HepG2 (cell line): ENCODE measurements around the gene KNCN. TPM values are rescaled to one million over a fixed set of nuclear protein-coding genes. Genes with fewer than 3 reads are reported as not detected.

Experiments used
- ATAC-seq: fragments of 200-7000 bp; cut with Tn5 transposase; 3 replicates; pipeline ENCODE4 v1.9.1; 2020; ENCODE audit warnings: mild to moderate bottlenecking, moderate library complexity
- BruUV-seq: library from RNA; stranded (reverse); fragments of 400-500 nt; replicated peaks from 2 replicates; lab custom pipeline; 2021; lab: Mats Ljungman, UMichigan
- CTCF ChIA-PET: fragments of 300-600 bp; formaldehyde crosslinking; extraction: SDS; loops from one replicate; lab custom pipeline; 2021; ENCODE audit warnings: low total read pairs, inconsistent platforms, low intra/inter-chr PET ratio; lab: Yijun Ruan, JAX
- POLR2A ChIA-PET: fragments of 350-600 bp; sonication (Branson Sonifier 250); formaldehyde crosslinking; loops from one replicate; lab custom pipeline; 2020; ENCODE audit warnings: antibody characterized with exemption, inconsistent platforms; lab: Yijun Ruan, JAX
- DNase-seq: peaks from one replicate; pipeline ENCODE4 v3.0.0-alpha.2; 2015; ENCODE audit warnings: low spot score
- FAIRE-seq: peaks from 3 replicates; lab custom pipeline; 2011; peaks lifted over from hg19 to GRCh38; lab: Jason Lieb, UNC
- H2AFZ ChIP-seq: one replicate; pipeline ENCODE4 v1.6.1; 2011; ENCODE audit warnings: low read length, inconsistent platforms
- H3K27ac ChIP-seq: fragments of 300-600 bp; 3 replicates; pipeline ENCODE4 v1.8.0; 2011; ENCODE audit warnings: mixed run types, mild to moderate bottlenecking, mixed read lengths, low read length, inconsistent platforms; ENCODE audit not compliant: insufficient read depth; ENCODE audit errors: extremely low read length
- H3K27me3 ChIP-seq, 2 experiments: fragments of 200-600 bp in 1 of 2; 2 replicates in 1 of 2; 3 replicates in 1 of 2; pipeline versions ENCODE4 v1.6.0 to v1.8.0; 2011; ENCODE audit warnings: low read length in 2 of 2, mild to moderate bottlenecking in 2 of 2, moderate library complexity in 2 of 2, inconsistent platforms in 1 of 2; ENCODE audit not compliant: insufficient read depth in 2 of 2, control insufficient read depth in 1 of 2
- H3K36me3 ChIP-seq, 2 experiments: fragments of 200-600 bp in 1 of 2; replicated peaks in 1 of 2; 2 replicates in 1 of 2; 3 replicates in 1 of 2; pipeline versions ENCODE4 v1.5.1 to v1.8.0; 2011; ENCODE audit warnings: low read length in 2 of 2, inconsistent platforms in 1 of 2; ENCODE audit not compliant: insufficient read depth in 2 of 2, control insufficient read depth in 1 of 2
- H3K4me1 ChIP-seq: 2 replicates; pipeline ENCODE4 v1.5.1; 2012; ENCODE audit warnings: low read length, inconsistent platforms; ENCODE audit not compliant: insufficient read depth
- H3K4me2 ChIP-seq: 2 replicates; pipeline ENCODE4 v1.6.0; 2011; ENCODE audit warnings: low read depth, low read length, inconsistent platforms
- H3K4me3 ChIP-seq, 3 experiments: fragments of 200-600 bp in 1 of 3; sonication (generic), shearing (Covaris generic) in 1 of 3; replicated peaks in 1 of 3; 2 replicates each; pipeline ENCODE4 v1.5.1; 2011 to 2016; ENCODE audit warnings: low read length in 3 of 3, inconsistent platforms in 2 of 3, low read depth in 2 of 3, mild to moderate bottlenecking in 2 of 3, control low read depth in 1 of 3, mixed read lengths in 1 of 3; ENCODE audit not compliant: insufficient read depth in 1 of 3
- H3K79me2 ChIP-seq: one replicate; pipeline ENCODE4 v1.6.1; 2011; ENCODE audit warnings: low read length, inconsistent platforms; ENCODE audit not compliant: insufficient read depth
- H3K9ac ChIP-seq: 2 replicates; pipeline ENCODE4 v1.6.0; 2011; ENCODE audit warnings: mild to moderate bottlenecking, low read depth, low read length, inconsistent platforms; ENCODE audit not compliant: insufficient read depth
- H3K9me3 ChIP-seq: 2 replicates; pipeline ENCODE4 v1.5.1; 2012; ENCODE audit warnings: mild to moderate bottlenecking, low read length
- H4K20me1 ChIP-seq: 2 replicates; pipeline ENCODE4 v1.6.0; 2011; ENCODE audit warnings: inconsistent platforms, mild to moderate bottlenecking, low read length, moderate library complexity; ENCODE audit not compliant: insufficient read depth
- BCL6 ChIP-seq: IDR thresholded peaks from 2 replicates; pipeline ENCODE4 v1.6.1; 2016; ENCODE audit warnings: missing genetic modification reagents, missing compliant biosample characterization
- CENPT ChIP-seq: sonication (generic); formaldehyde crosslinking; IDR thresholded peaks from 2 replicates; pipeline ENCODE4 v1.8.0; 2022; ENCODE audit warnings: low read depth, mild to moderate bottlenecking, moderate library complexity, missing genetic modification reagents
- HNF4G ChIP-seq, 2 experiments: sonication (generic) in 1 of 2; formaldehyde crosslinking in 1 of 2; IDR thresholded peaks; 2 replicates each; pipeline versions ENCODE4 v1.4.0 to v1.6.1; 2011 to 2020; ENCODE audit warnings: borderline replicate concordance in 2 of 2, low read depth in 2 of 2, mild to moderate bottlenecking in 2 of 2, low read length in 1 of 2, missing genetic modification reagents in 1 of 2, moderate library complexity in 1 of 2
- IKZF5 ChIP-seq: IDR thresholded peaks from 2 replicates; pipeline ENCODE4 v1.6.1; 2018; ENCODE audit warnings: missing genetic modification reagents, mild to moderate bottlenecking, missing compliant biosample characterization
- NCOR1 ChIP-seq: fragments of 200-600 bp; sonication (generic); IDR thresholded peaks from 2 replicates; pipeline ENCODE4 v1.7.0; 2017; ENCODE audit warnings: antibody characterized with exemption, low read length, borderline replicate concordance
- NFKB2 ChIP-seq: sonication (generic); formaldehyde crosslinking; IDR thresholded peaks from 2 replicates; pipeline ENCODE4 v1.4.0; 2020; ENCODE audit warnings: missing genetic modification reagents, borderline replicate concordance
- NR2F1 ChIP-seq, 2 experiments: fragments of 450-650 bp in 1 of 2; formaldehyde crosslinking in 1 of 2; IDR thresholded peaks; 2 replicates each; pipeline versions ENCODE4 v1.5.0 to v1.6.1; 2016 to 2020; ENCODE audit warnings: mild to moderate bottlenecking in 1 of 2, missing compliant biosample characterization in 1 of 2, missing genetic modification reagents in 1 of 2, moderate library complexity in 1 of 2
- RAD21 ChIP-seq: fragments of 450-650 bp; formaldehyde crosslinking; IDR thresholded peaks from 2 replicates; pipeline ENCODE4 v1.5.0; 2020; ENCODE audit warnings: mild to moderate bottlenecking
- RARA ChIP-seq: IDR thresholded peaks from 2 replicates; pipeline ENCODE4 v1.6.1; 2016; ENCODE audit warnings: missing genetic modification reagents, missing compliant biosample characterization
- RXRA ChIP-seq: sonication (generic); formaldehyde crosslinking; IDR thresholded peaks from 2 replicates; pipeline ENCODE4 v1.5.1; 2020; ENCODE audit warnings: missing genetic modification reagents
- SKI ChIP-seq: fragments of 450-650 bp; IDR thresholded peaks from one replicate; pipeline ENCODE4 v1.6.1; 2018; ENCODE audit warnings: mild to moderate bottlenecking; ENCODE audit not compliant: partially characterized antibody
- SNAPC4 ChIP-seq: sonication (generic); formaldehyde crosslinking; IDR thresholded peaks from 2 replicates; pipeline ENCODE4 v1.4.0; 2020; ENCODE audit warnings: mild to moderate bottlenecking, missing genetic modification reagents
- STAG1 ChIP-seq: sonication (generic); formaldehyde crosslinking; IDR thresholded peaks from 2 replicates; pipeline ENCODE4 v1.4.0; 2020; ENCODE audit warnings: missing genetic modification reagents
- XRCC5 ChIP-seq: fragments of 200-400 bp; formaldehyde crosslinking; optimal IDR thresholded peaks from 2 replicates; pipeline ENCODE3; 2017; ENCODE audit warnings: mild to moderate bottlenecking, low read length
- ZKSCAN1 ChIP-seq: fragments of 150-350 bp; IDR thresholded peaks from 2 replicates; pipeline ENCODE4 v1.6.1; 2014; ENCODE audit warnings: low read length
- ZMYM2 ChIP-seq: sonication (generic); formaldehyde crosslinking; IDR thresholded peaks from 2 replicates; pipeline ENCODE4 v1.8.0; 2022; ENCODE audit warnings: mild to moderate bottlenecking, missing genetic modification reagents
- ZNF274 ChIP-seq: sonication (generic); formaldehyde crosslinking; IDR thresholded peaks from 2 replicates; pipeline ENCODE4 v1.5.1; 2020; ENCODE audit warnings: mild to moderate bottlenecking, missing genetic modification reagents
- WGBS: methylation state at CpG from one replicate; pipeline ENCODE4 v1.1.6; 2017; ENCODE audit warnings: low lambda C conversion rate; 5-methylcytosine and 5-hydroxymethylcytosine counted together
- in situ Hi-C: cut with HindIII; loops from 2 replicates; pipeline ENCODE4 v1.10.0; 2017; ENCODE audit warnings: low pct_unique_long_range_greater_than_20kb; ENCODE audit not compliant: extremely low pct_ligation_motif_present
- intact Hi-C: fragments of 100-400 bp; cut with micrococcal nuclease; formaldehyde crosslinking; loops from one replicate; pipeline ENCODE4 v1.10.0; 2022; ENCODE audit not compliant: unreplicated experiment
- polyA plus RNA-seq, 8 experiments: library from polyadenylated mRNA; depleted of rRNA in 3 of 8; stranded (reverse) in 7 of 8; unstranded in 1 of 8; fragments of >200 nt; fragmentation: Illumina TruSeq in 4 of 8; extraction: Trizol in 4 of 8; gene quantifications; 2 replicates each; pipeline versions ENCODE4 v1.2.1 to v1.2.3, GENCODE V29; 2011 to 2016; ENCODE audit warnings: low read depth in 4 of 8, missing spikeins in 1 of 8, mixed read lengths in 1 of 8; ENCODE audit not compliant: insufficient read depth in 1 of 8
- total RNA-seq, 5 experiments: library from RNA; depleted of rRNA; stranded (reverse); fragments of >200 nt; fragmentation: Illumina TruSeq; extraction: Trizol; gene quantifications; 2 replicates each; pipeline ENCODE4 v1.2.3, GENCODE V29; 2016; ENCODE audit warnings: low read depth in 1 of 5

The KNCN gene
- total and polyA plus RNA-seq, 2 of the 13 experiments (the other 11 are each of a cell fraction or from before 2014, with no cell fraction given), result not detected

GRCh38 chr1:46527474-46528296, 23.8 kb downstream of the KNCN start:
- FAIRE-seq, result peak; percentile 79
- intact Hi-C loops (loop anchor here (1.0 kb wide), 2 partner anchors 50 to 80 kb away; no protein-coding TSS in a partner anchor), in situ Hi-C loops (loop anchor here (5.0 kb wide), 2 partner anchors 50 to 80 kb away; no protein-coding TSS in a partner anchor)
- POLR2A ChIA-PET, result interaction anchor here (1.8 kb wide), 1 partner anchor 7 kb away, joined by 5 read pairs; a partner anchor contains a TSS
- WGBS, result 0% methylated on average over 1 of the region's 3 CpGs
- peak; percentile 45 for DNase-seq
- CTCF ChIA-PET, result interaction anchor here (0.8 to 3.3 kb wide), 8 partner anchors 39 to 121 kb away, joined by 3 to 51 read pairs (median 5); no protein-coding TSS in a partner anchor
- H3K9me3 ChIP-seq, result no peaks in the 10 kb centered on the region
- peaks cover 8% of the 10 kb centered on the region for H4K20me1 ChIP-seq
- no peak overlapping the region for H3K9ac ChIP-seq
- no peaks in the 10 kb centered on the region for H3K79me2 ChIP-seq
- H2AFZ ChIP-seq, result no peak overlapping the region
- H3K36me3 ChIP-seq, result no peaks in the 10 kb centered on the region
- H3K4me2 ChIP-seq, result no peak overlapping the region; the same call in 1 of the 2 replicates
- H3K4me3 ChIP-seq, result no peak overlapping the region
- H3K27me3 ChIP-seq, result peaks cover 6 to 53% of the 10 kb centered on the region in 2 experiments; a peak in 3 of 5 replicates
- BruUV-seq, result no TSS peak
- no peak overlapping the region for H3K27ac ChIP-seq
- H3K4me1 ChIP-seq, result peaks cover 23% of the 10 kb centered on the region
- ATAC-seq, result peak; percentile 82
- TF ChIP-seq NR2F1 (CRISPR knock-in tag; IDR thresholded peaks at IDR 0.05) (peak; percentile 10 to 82; a peak in 2 of 4 replicates), SKI (peak; percentile 86), STAG1 (CRISPR knock-in tag) (peak; percentile 95), HNF4G (IDR thresholded peaks at IDR 0.05; ENCODE audit: borderline replicate concordance, low read depth, low read length) (peak; percentile 59), HNF4G (CRISPR knock-in tag; IDR thresholded peaks at IDR 0.05; ENCODE audit: borderline replicate concordance, low read depth) (no peak), NCOR1 (peak; percentile 82), XRCC5 (peak; percentile 63), CENPT (CRISPR knock-in tag) (peak; percentile 42; the same call in 1 of the 2 replicates), ZNF274 (CRISPR knock-in tag) (no peak), RAD21 (CRISPR knock-in tag) (peak; percentile 90), IKZF5 (peak; percentile 45; the same call in 1 of the 2 replicates), ZMYM2 (CRISPR knock-in tag) (0 out of 2 replicates have a peak, but pooled peaks have one; percentile 42), ZKSCAN1 (0 out of 2 replicates have a peak, but pooled peaks have one; percentile 16), RXRA (CRISPR knock-in tag) (peak; percentile 43; the same call in 1 of the 2 replicates), BCL6 (CRISPR knock-in tag) (peak; percentile 18), NFKB2 (CRISPR knock-in tag) (0 out of 2 replicates have a peak, but pooled peaks have one; percentile 55), SNAPC4 (CRISPR knock-in tag) (no peak), RARA (CRISPR knock-in tag) (peak; percentile 80)
